Progenitor cell of endocrine pancreas (in vitro differentiated cells): ENCODE measurements around the gene VIPR1. TPM values are rescaled to one million over a fixed set of nuclear protein-coding genes. Genes with fewer than 3 reads are reported as not detected.
A peak's percentile ranks its signal among the peaks of the same experiment; 100 is the strongest.

ENCODE experiments used
- DNase-seq: peaks from one replicate; pipeline ENCODE4 v3.0.0; 2021; ENCODE audit warnings: low spot score; ENCODE audit not compliant: unreplicated experiment
- H3K27ac Mint-ChIP-seq: 2 replicates; pipeline ENCODE4 v1.8.0; 2021; ENCODE audit warnings: mild to moderate bottlenecking, moderate library complexity, mixed read lengths
- H3K27me3 Mint-ChIP-seq: 2 replicates; pipeline ENCODE4 v1.8.0; 2021; ENCODE audit warnings: mixed read lengths
- H3K36me3 Mint-ChIP-seq: 2 replicates; pipeline ENCODE4 v1.8.0; 2022; ENCODE audit warnings: mixed read lengths; ENCODE audit not compliant: insufficient read depth
- H3K4me1 Mint-ChIP-seq: 2 replicates; pipeline ENCODE4 v1.8.0; 2021; ENCODE audit warnings: low read depth, mixed read lengths
- H3K4me3 Mint-ChIP-seq: 2 replicates; pipeline ENCODE4 v1.8.0; 2021; ENCODE audit warnings: low read depth, mild to moderate bottlenecking, moderate library complexity, mixed read lengths
- H3K9me3 Mint-ChIP-seq: 2 replicates; pipeline ENCODE4 v1.8.0; 2021; ENCODE audit warnings: low read depth, mixed read lengths
- CTCF ChIP-seq: fragments of 200-600 bp; sonication (generic); IDR thresholded peaks from one replicate; pipeline ENCODE4 v1.5.0; 2021; ENCODE audit warnings: antibody characterized with exemption, mild to moderate bottlenecking; ENCODE audit not compliant: unreplicated experiment
- total RNA-seq: library from RNA; stranded (reverse); gene quantifications from 2 replicates; pipeline ENCODE4 v1.2.1, GENCODE V29; 2021

VIPR1 gene
- total RNA-seq, 1 donor from 2014 or later, result 6.8 TPM

- Mint-ChIP-seq H3K4me3 (no peak overlapping the region), H3K27me3 (no peaks in the 10 kb centered on the region), H3K36me3 (no peaks in the 10 kb centered on the region), H3K4me1 (no peaks in the 10 kb centered on the region), H3K27ac (no peak overlapping the region), H3K9me3 (no peaks in the 10 kb centered on the region)
- DNase-seq, result no peak
- no peak for TF ChIP-seq CTCF
These were observed 29.0 kb downstream of the VIPR1 start for GRCh38 chr3:42531470-42531869.

DNA sequence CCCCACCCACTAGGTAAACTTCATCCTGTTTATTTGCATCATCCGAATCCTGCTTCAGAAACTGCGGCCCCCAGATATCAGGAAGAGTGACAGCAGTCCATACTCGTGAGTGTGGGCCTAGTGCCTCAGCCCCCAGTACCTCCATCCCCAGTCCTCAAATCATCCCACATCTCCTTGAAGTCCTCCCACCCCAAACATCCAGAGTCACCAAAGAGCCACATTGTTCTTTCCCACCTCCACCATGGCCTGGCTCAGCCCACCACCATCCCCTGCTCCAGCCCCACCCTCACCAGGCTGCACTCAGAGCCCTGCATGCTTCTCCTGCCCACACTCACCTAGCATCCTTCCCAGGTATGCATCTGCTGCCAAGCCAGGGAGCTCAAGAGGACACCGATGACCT, 29.8 kb downstream of the VIPR1 start:
- no peak for TF ChIP-seq CTCF
- Mint-ChIP-seq H3K4me3 (no peak overlapping the region), H3K27ac (no peak overlapping the region), H3K4me1 (no peaks in the 10 kb centered on the region), H3K36me3 (no peaks in the 10 kb centered on the region), H3K9me3 (no peaks in the 10 kb centered on the region), H3K27me3 (no peaks in the 10 kb centered on the region)
- DNase-seq, result no peak

DNA sequence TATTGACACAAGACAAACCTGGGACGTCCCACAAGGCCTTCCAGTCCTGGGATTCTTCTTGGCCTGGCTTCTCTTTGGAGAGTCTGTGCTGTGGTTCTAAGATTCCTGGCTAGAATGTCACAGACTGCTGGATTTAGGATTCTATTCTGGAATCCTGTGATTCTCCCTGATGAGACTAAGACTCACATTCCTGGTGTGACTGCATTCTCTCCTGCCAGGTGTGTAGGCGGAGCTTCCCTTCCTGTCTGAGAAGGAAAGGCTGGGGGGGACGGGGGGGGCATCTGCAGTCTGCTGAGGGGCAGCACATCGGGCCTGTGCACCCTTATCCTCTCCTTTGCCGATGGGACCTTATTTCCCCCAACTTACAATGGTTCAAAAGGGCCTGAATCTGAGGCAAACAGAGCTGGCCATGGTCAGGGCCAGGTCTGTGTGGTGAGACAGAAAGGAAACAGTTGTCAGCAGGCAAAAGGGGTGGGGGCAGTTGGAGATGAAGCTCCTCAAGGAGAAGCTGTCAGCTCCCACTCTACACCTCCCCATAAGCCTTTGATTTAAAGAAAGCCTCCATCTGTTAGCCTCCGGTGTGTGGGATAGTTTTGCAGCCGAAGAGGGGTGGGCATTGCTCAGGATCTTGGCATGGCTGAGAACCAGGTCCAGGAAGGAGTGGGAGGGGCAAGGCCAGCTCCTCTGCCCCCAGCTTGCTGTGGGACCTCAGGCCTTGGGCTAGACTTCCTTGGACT, 30.9 kb downstream of the VIPR1 start:
- Mint-ChIP-seq H3K4me3 (no peak overlapping the region), H3K4me1 (no peaks in the 10 kb centered on the region), H3K9me3 (no peaks in the 10 kb centered on the region), H3K27ac (no peak overlapping the region), H3K27me3 (peaks cover 7% of the 10 kb centered on the region), H3K36me3 (no peaks in the 10 kb centered on the region)
- no peak for DNase-seq
- TF ChIP-seq CTCF, result no peak

DNA sequence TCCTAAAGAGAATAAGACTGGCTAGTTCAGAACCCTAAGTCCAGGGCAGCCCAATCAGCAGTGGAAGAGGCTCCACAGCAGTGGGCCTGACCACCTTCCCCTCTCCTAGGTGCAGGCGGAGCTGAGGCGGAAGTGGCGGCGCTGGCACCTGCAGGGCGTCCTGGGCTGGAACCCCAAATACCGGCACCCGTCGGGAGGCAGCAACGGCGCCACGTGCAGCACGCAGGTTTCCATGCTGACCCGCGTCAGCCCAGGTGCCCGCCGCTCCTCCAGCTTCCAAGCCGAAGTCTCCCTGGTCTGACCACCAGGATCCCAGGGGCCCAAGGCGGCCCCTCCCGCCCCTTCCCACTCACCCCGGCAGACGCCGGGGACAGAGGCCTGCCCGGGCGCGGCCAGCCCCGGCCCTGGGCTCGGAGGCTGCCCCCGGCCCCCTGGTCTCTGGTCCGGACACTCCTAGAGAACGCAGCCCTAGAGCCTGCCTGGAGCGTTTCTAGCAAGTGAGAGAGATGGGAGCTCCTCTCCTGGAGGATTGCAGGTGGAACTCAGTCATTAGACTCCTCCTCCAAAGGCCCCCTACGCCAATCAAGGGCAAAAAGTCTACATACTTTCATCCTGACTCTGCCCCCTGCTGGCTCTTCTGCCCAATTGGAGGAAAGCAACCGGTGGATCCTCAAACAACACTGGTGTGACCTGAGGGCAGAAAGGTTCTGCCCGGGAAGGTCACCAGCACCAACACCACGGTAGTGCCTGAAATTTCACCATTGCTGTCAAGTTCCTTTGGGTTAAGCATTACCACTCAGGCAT, 33.7 kb downstream of the VIPR1 start:
- H3K27ac Mint-ChIP-seq, result no peak overlapping the region
- peak; percentile 53 for TF ChIP-seq CTCF
- H3K27me3 Mint-ChIP-seq, result peaks cover 11% of the 10 kb centered on the region
- no peak for DNase-seq
- no peaks in the 10 kb centered on the region for H3K9me3 Mint-ChIP-seq
- no peak overlapping the region for H3K4me3 Mint-ChIP-seq
- no peaks in the 10 kb centered on the region for H3K4me1 Mint-ChIP-seq
- no peaks in the 10 kb centered on the region for H3K36me3 Mint-ChIP-seq

DNA sequence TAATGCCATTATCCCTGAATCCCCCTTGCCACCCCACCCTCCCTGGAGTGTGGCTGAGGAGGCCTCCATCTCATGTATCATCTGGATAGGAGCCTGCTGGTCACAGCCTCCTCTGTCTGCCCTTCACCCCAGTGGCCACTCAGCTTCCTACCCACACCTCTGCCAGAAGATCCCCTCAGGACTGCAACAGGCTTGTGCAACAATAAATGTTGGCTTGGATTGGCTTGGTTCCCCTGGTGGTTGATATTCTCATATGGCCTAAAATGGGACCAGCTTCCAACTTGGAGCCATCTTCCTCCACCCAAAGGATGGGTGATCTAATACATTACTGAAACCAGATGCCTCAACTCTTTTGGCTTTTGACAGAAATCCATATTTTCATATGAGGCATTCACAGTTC, 34.9 kb downstream of the VIPR1 start:
- DNase-seq, result no peak
- no peak overlapping the region for H3K4me3 Mint-ChIP-seq
- no peaks in the 10 kb centered on the region for H3K36me3 Mint-ChIP-seq
- no peaks in the 10 kb centered on the region for H3K4me1 Mint-ChIP-seq
- no peak overlapping the region for H3K27ac Mint-ChIP-seq
- no peaks in the 10 kb centered on the region for H3K9me3 Mint-ChIP-seq
- TF ChIP-seq CTCF, result no peak
- H3K27me3 Mint-ChIP-seq, result peaks cover 12% of the 10 kb centered on the region
